Common myeloid progenitor, CD34-positive (primary cell): ENCODE results near the gene SH3GL2.

Source experiments
- CTCF ChIA-PET: fragments of 350-600 bp; sonication (Branson Sonifier 250); formaldehyde crosslinking; loops from one replicate; lab custom pipeline; 2021; ENCODE audit warnings: antibody characterized with exemption; lab: Charles Lee
- POLR2A ChIA-PET: fragments of 350-600 bp; sonication (Branson Sonifier 250); formaldehyde crosslinking; loops from one replicate; lab custom pipeline; 2021; ENCODE audit warnings: antibody characterized with exemption; lab: Charles Lee
- DNase-seq, 3 donors: peaks; one replicate each; pipeline versions ENCODE4 v3.0.0 to v3.0.0-alpha.2; 2013
- H3K27ac ChIP-seq, 2 experiments: 1 replicate in 1 of 2; 2 replicates in 1 of 2; pipeline ENCODE4 v1.7.0; 2013; ENCODE audit warnings: inconsistent platforms in 2 of 2, low read length in 2 of 2, mild to moderate bottlenecking in 2 of 2, low read depth in 1 of 2, moderate library complexity in 1 of 2; ENCODE audit not compliant: severe bottlenecking in 2 of 2, insufficient read depth in 1 of 2, poor library complexity in 1 of 2
- H3K27me3 ChIP-seq, 5 experiments: replicated peaks in 2 of 5; 1 replicate in 3 of 5; 2 replicates in 2 of 5; pipeline versions ENCODE4 v1.6.1 to v1.7.0; 2013; ENCODE audit warnings: low read length in 4 of 5, mild to moderate bottlenecking in 2 of 5, moderate library complexity in 2 of 5, inconsistent platforms in 1 of 5; ENCODE audit not compliant: insufficient read depth in 5 of 5, control insufficient read depth in 4 of 5
- H3K36me3 ChIP-seq, 4 experiments: 1 replicate in 2 of 4; 2 replicates in 2 of 4; pipeline versions ENCODE4 v1.6.1 to v1.7.0; 2013; ENCODE audit warnings: low read length in 3 of 4, control low read depth in 1 of 4, mild to moderate bottlenecking in 1 of 4; ENCODE audit not compliant: control insufficient read depth in 4 of 4, insufficient read depth in 4 of 4
- H3K4me1 ChIP-seq, 4 experiments: 1 replicate in 3 of 4; 2 replicates in 1 of 4; pipeline versions ENCODE4 v1.6.1 to v1.7.1; 2013; ENCODE audit warnings: low read length in 3 of 4, mild to moderate bottlenecking in 3 of 4, control low read depth in 1 of 4, inconsistent platforms in 1 of 4, moderate library complexity in 1 of 4; ENCODE audit not compliant: control insufficient read depth in 4 of 4, insufficient read depth in 4 of 4; ENCODE audit errors: control extremely low read depth in 1 of 4
- H3K4me3 ChIP-seq, 7 experiments: 1 replicate in 4 of 7; 2 replicates in 3 of 7; pipeline versions ENCODE4 v1.5.1 to v1.7.0; 2013; ENCODE audit warnings: mild to moderate bottlenecking in 7 of 7, low read length in 6 of 7, moderate library complexity in 6 of 7, inconsistent platforms in 2 of 7, low read depth in 2 of 7, control low read depth in 1 of 7; ENCODE audit not compliant: insufficient read depth in 4 of 7, control insufficient read depth in 1 of 7; ENCODE audit errors: extremely low read depth in 1 of 7
- H3K9me3 ChIP-seq, 5 experiments: 1 replicate in 4 of 5; 2 replicates in 1 of 5; pipeline versions ENCODE4 v1.6.1 to v1.7.1; 2013; ENCODE audit warnings: low read length in 4 of 5, mild to moderate bottlenecking in 2 of 5, inconsistent platforms in 1 of 5, low read depth in 1 of 5, moderate library complexity in 1 of 5; ENCODE audit not compliant: control insufficient read depth in 4 of 5, insufficient read depth in 2 of 5; ENCODE audit errors: control extremely low read depth in 1 of 5
- WGBS: methylation state at CpG from one replicate; pipeline ENCODE4 v1.1.5; 2013; ENCODE audit not compliant: insufficient coverage; 5-methylcytosine and 5-hydroxymethylcytosine counted together

Gene SH3GL2

DNA sequence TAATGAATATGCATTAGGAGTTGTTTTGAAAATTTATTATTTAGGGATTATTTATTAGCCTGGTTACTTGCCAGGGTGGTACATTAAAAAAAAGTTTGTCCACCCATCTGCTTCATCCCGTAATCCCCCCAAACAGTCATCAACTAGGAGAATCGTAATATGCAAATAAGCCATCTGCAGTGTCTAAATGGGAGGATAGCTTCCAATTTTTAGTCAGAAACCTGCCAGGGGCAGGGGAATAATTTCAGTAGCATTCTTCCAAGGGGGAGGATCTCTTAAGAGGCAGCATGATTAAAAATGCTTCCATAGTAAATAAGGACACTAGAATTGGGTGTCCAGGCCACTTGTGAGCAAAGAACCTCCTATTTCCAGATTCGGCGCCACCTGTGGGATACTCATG is 43.3 kb downstream of the SH3GL2 start:
- no peak for DNase-seq
- H3K4me1 ChIP-seq, result no peaks in the 10 kb centered on the region
- no peaks in the 10 kb centered on the region for H3K9me3 ChIP-seq
- peaks cover 0 to 6% (median 0%) of the 10 kb centered on the region in 5 experiments for H3K27me3 ChIP-seq
- H3K4me3 ChIP-seq, result no peak overlapping the region
- H3K27ac ChIP-seq, result no peak overlapping the region
- POLR2A ChIA-PET, result no interaction called here
- 89% methylated on average over 1 of the region's 4 CpGs for WGBS
- CTCF ChIA-PET, result no interaction called here
- no peaks in the 10 kb centered on the region for H3K36me3 ChIP-seq

DNA sequence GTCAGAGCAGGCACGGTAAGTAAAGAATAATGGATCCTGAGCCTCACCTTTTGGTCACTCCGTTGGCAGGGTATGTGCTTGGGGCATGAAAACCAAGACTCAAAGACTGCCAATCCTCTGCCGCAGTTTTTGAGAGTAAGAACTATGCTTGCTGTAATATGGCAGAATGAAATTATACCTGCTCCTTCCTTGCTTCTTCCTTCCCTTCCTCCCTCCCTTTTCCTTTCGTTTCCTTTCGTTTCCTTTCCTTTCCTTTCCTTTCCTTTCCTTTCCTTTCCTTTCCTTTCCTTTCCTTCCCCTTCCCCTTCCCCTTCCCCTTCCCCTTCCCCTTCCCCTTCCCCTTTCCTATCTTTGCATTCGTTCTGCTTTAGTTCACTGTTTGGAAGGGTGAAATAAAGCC is 43.9 kb downstream of the SH3GL2 start:
- ChIA-PET POLR2A (no interaction called here), CTCF (no interaction called here)
- peaks cover 0 to 2% (median 0%) of the 10 kb centered on the region in 5 experiments for H3K27me3 ChIP-seq
- DNase-seq, result no peak
- H3K9me3 ChIP-seq, result no peaks in the 10 kb centered on the region
- H3K36me3 ChIP-seq, result no peaks in the 10 kb centered on the region
- WGBS, result no CpG with 5 or more reads among the region's 6 CpGs
- no peak overlapping the region for H3K4me3 ChIP-seq
- no peaks in the 10 kb centered on the region for H3K4me1 ChIP-seq
- no peak overlapping the region for H3K27ac ChIP-seq

DNA sequence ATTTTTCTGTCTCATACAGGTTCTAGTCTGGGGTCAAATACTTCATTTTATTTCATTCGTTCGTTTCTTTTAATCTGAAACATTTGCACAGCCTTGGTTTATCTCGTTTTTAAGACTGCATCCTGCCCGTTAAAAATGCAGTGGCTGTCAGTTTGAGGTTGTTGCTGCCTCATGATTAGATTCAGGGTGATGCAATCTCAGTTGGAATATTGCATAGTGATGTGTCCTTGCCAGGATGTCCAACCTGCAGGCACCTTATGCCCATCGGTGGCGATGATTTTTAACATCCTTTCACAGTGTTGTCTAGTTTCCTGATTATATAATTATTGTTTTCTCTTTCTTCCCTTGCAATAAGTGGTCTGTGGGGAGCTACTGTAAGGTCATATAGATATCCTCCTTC is 45.1 kb downstream of the SH3GL2 start:
- Histone ChIP-seq H3K36me3 (no peaks in the 10 kb centered on the region), H3K27me3 (peaks cover 0 to 2% (median 0%) of the 10 kb centered on the region in 5 experiments), H3K4me1 (no peaks in the 10 kb centered on the region), H3K4me3 (no peak overlapping the region), H3K9me3 (no peaks in the 10 kb centered on the region), H3K27ac (no peak overlapping the region)
- 100% methylated on average over 4 of the region's 6 CpGs for WGBS
- CTCF ChIA-PET, result no interaction called here
- POLR2A ChIA-PET, result no interaction called here
- no peak for DNase-seq

DNA sequence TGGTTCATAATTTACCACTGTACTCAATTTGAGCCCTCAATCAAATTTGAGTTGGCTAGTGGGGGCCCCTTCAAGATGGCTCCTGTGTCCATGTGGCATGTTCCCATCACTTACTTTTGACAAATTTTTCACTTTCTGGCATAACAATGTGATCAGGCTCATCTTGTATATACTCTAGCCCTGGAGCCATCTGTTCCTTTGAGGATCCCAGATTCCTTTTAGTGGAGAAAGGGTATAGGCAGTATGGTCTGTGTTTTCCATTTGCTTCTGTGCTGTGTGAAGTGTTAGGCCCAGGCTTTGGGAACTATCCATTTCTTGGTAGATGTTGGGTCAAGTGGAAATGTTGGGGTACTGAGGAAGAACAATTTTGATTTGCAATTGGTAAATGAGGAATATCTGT is 45.7 kb downstream of the SH3GL2 start:
- Histone ChIP-seq H3K27ac (no peak overlapping the region), H3K9me3 (no peaks in the 10 kb centered on the region), H3K4me1 (no peaks in the 10 kb centered on the region), H3K4me3 (no peak overlapping the region), H3K36me3 (no peaks in the 10 kb centered on the region), H3K27me3 (peaks cover 0 to 2% (median 0%) of the 10 kb centered on the region in 5 experiments)
- DNase-seq, result no peak
- CTCF ChIA-PET, result no interaction called here
- POLR2A ChIA-PET, result no interaction called here

DNA sequence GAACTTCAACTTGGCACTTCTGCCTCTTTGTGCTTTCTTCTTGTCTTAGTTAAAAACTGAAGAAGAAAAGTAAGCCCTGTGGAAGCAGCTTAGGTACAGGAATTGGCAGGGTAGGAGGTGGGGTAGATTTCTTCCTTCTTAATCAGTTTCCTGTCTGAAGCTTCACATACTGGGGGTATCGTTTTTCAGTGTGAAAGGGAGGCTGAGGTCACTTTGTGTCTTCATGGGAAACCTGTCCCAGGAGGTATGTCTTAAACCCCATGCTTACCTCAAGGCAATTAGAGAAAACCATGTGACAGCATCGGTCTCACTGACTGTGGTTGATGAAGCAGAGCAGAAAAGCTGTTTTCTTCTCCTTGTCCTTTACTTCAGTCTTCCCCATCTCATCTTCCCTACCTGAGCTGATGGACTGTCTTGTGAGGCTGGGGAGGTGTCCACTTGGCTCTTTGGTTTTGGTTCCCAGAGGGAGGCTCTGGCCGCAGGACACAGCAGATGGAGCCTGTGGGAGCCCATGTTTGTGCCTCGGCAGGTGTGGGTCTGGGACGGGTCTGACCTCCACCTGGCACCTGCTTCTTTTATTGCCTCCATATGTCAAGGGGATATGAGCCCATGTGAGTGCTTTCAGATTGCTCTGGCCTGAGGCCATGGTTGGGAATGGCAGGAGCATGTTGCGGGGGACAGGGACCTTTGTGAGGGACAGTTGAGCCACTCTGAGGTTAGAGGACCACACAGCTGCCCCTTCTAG is 47.0 kb downstream of the SH3GL2 start:
- Histone ChIP-seq H3K4me3 (no peak overlapping the region), H3K9me3 (no peaks in the 10 kb centered on the region), H3K27me3 (peaks cover 0 to 2% (median 0%) of the 10 kb centered on the region in 5 experiments), H3K36me3 (no peaks in the 10 kb centered on the region), H3K27ac (no peak overlapping the region), H3K4me1 (no peaks in the 10 kb centered on the region)
- CTCF ChIA-PET, result no interaction called here
- DNase-seq, result no peak
- POLR2A ChIA-PET, result no interaction called here
- 100% methylated on average over 2 of the region's 6 CpGs for WGBS

DNA sequence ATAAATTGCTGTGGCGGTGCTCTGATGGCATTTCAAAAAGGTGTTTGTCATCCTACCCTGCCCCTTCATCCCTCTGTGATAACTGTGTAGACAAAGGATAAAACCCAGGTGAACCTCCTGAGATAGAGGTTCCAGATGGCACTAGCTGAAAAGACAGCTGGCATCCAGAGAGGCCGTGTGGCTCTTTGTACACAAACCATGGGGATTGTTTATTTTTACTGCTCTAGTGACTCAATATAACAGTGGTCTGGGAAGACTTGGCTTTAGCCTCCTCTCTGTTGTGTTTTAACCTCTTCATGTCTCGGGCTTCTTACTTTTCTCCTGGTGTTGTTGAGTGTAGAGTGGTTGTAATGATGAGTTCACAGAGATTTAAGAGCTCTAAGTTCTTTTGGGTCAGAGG is 48.8 kb downstream of the SH3GL2 start:
- Histone ChIP-seq H3K27me3 (no peaks in the 10 kb centered on the region), H3K27ac (no peak overlapping the region), H3K9me3 (no peaks in the 10 kb centered on the region), H3K4me1 (no peaks in the 10 kb centered on the region), H3K4me3 (no peak overlapping the region), H3K36me3 (no peaks in the 10 kb centered on the region)
- CTCF ChIA-PET, result no interaction called here
- POLR2A ChIA-PET, result no interaction called here
- 33% methylated on average over 1 of the region's 3 CpGs for WGBS
- DNase-seq, result no peak

DNA sequence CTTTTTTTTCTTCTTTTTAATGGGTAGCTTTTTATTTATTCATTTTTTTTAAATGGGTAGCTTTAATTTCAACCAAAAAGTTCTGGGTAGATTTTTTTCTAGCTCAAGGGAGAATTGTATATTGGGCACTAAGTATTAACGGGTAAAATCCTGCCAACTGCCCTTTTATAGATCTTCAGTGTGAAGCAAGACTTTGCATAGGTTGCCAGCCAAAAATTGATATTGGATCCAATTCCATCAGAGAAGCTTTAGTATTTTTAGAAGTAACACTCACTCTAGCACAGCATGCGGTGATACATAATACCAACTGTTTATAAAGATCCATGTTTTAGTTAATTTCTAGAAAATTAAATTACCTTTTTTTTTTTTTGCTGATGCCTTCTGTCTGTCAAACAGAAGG is 49.8 kb downstream of the SH3GL2 start:
- Histone ChIP-seq H3K36me3 (no peaks in the 10 kb centered on the region), H3K27me3 (peaks cover 0 to 2% (median 0%) of the 10 kb centered on the region in 5 experiments), H3K9me3 (no peaks in the 10 kb centered on the region), H3K4me1 (no peaks in the 10 kb centered on the region), H3K4me3 (no peak overlapping the region), H3K27ac (no peak overlapping the region)
- CTCF ChIA-PET, result no interaction called here
- POLR2A ChIA-PET, result no interaction called here
- DNase-seq, result no peak
- WGBS, result 100% methylated on average over 1 of the region's 2 CpGs
